Left renal cortex interstitium (tissue), 4 donors: Measurements from ENCODE around the gene SUPT16H. TPM values are rescaled to one million over a fixed set of nuclear protein-coding genes. Genes with fewer than 3 reads are reported as not detected.
"Not testable (repeated sequence)": the region's sequence is repeated elsewhere in the genome, so short reads cannot be mapped to it uniquely, and the experiment has no call there.

ENCODE experiments used
- DNase-seq, 4 donors: peaks; one replicate each; pipeline ENCODE4 v3.0.0-alpha.2; 2013; ENCODE audit warnings: low read depth in 4 of 4, low spot score in 2 of 4, missing footprints in 1 of 4
- polyA plus RNA-seq, 4 donors: library from polyadenylated mRNA; unstranded; fragments of 120-200 nt; gene quantifications; one replicate each; pipeline ENCODE4 v1.2.1, GENCODE V29; 2013; ENCODE audit not compliant: insufficient read length in 4 of 4

Gene SUPT16H
- 100 to 1,000 TPM; 128 to 150 (median 139) TPM for polyA plus RNA-seq

DNA sequence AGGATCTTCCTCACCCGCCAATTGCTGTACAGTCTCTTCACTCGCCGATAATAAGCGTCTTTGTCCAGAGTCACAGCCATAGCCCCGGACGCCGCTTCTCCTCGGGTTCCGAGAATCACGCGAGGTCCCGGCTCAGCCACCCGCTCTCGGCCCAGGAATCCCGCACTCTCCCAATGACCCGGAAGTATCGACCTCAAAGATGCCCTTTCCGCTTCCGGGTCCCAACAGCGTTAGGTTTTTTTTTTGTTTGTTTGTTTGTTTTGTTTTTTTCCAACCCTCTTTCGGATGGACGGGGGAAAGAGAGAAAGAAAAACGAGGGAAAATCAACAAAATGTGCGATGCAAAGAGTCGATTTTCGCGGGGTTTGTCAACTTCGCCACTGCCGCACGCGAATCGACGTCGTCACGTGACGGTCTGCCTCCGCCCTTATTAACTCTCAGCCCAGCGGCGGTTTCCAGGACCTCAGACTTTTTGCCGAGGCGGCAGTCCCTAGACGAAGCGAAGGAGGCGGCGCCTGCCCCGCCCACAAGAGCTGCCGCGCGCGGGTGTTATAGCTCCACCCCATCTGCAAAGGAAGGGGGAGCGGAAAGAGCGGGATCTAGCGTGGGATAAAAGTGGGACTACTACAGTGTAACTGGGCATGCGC lies at the start of gene SUPT16H:
Gene SUPT16H (minus strand): TSS at position 172 of the 646 bp plus-strand sequence. CDS start 92 bp downstream, at position 80.
- peak; percentile 90 to 96 (median 93) for DNase-seq

DNA sequence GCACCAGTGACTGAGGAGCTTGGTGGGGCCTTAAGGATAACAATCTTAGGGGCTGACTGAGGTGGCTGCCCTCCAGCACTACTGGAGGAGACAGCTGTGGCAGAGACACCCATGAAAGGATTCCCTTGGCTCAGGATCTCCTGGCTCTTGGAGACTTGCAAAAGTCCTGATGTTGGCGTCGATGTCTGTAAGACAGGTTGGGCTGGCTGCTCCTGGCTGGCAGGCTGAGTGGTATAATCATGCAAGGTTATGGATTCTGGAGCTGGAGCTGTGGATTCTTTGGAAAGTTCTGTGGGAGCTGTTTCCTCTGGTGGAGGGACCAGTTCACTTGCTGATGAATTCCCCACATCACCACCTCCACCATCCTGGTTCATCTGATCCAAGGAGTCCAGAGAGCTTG lies 47.3 kb upstream of the SUPT16H start:
- no peak for DNase-seq

DNA sequence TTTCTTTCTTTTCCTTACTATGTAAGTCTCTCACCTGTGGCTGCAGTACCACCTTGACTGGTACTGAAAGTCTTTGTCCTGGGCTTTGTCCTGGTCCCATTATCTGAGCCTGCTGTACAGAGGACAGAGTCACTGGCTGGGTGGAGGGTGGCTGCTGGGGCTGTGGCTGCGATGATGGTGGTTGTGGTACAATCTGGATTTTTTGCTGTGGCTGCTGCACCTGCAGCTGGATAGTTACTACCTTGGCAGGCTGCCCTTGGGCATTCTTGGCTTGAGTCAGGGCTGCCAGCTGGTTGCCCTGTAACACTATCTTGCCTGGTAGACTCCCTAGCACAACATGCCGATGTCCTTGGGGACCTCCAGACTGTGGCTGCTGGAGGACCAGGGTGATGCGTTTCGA lies 45.1 kb upstream of the SUPT16H start:
- no peak for DNase-seq

DNA sequence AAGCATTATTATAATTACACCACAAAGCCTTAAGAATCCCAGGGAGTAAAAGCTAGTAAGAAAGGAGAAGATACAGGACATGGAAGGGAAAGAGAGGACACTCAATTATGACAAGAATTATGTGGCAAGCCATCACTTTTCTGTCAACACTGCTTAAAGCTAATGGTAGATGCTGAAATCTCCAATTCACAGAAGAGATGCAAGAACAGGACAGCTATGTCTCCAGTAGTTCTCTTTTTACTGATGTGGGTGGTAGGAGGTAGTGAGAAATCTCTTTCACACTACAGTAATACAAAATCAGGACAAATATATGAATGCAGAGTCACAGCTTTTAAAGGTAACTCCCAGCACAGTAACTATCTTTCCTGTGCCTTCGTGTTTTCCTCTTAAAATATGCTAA lies 42.9 kb upstream of the SUPT16H start:
- no peak for DNase-seq

DNA sequence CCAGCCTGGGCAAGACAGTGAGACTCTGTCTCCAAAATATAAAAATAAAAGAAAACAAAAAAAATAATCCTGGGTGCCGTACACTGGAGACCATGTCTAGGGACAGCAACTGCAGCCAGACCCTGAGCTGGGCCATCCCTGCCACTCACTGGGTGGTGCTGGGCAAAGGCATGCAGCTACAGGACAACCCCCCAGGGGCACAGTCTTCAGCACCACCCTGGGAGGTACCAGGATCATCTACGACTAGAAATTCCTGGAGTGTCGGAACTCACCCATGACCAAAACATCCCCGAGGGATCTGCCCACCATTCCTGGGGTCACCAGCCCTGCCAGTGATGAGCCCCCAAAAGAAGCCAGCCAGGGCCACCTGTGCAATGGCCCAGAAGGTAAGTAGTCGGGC lies 35.7 kb upstream of the SUPT16H start:
- DNase-seq: no peak

DNA sequence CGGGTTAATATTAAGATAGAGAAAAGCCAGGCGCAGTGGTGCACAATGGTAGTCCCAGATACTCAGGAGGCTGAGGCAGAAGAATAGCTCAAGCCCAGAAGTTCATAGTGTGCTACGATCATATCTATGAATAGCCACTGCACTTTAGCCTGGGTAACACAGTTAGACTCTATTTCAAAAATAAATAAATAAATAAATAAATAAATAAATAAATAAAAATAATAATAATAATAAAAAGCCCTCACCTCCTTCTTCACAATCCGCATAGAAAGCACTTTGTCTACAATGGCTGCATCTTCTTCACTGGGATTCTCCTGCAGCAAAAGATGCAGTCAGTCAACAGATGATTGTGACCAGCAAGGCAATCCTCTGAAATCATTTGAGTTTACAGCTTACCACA lies 31.5 kb upstream of the SUPT16H start:
- DNase-seq: no peak

DNA sequence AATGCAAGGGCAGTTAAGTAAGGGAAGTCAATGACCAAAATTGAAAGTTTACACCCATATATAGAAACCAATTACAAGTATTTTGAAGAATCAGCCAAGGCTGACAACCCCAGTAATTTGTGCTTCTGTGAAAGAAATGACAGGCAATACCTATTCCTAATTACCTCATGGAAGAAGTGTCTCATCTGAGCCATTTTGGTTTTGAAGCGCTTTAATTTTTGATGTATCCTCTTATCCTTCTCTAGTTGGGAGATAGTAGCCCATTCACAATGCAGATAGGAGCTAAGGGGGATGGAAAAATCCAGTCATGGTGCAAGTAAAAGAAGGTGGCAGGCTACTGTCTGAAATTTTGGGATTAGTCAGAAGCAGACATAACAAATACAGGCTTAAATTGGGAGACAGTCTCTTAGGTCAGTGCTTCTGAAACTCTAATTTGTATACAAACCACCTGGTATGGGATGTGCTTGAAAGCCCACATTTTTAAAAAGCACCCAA lies 30.4 kb upstream of the SUPT16H start:
- DNase-seq: no peak

DNA sequence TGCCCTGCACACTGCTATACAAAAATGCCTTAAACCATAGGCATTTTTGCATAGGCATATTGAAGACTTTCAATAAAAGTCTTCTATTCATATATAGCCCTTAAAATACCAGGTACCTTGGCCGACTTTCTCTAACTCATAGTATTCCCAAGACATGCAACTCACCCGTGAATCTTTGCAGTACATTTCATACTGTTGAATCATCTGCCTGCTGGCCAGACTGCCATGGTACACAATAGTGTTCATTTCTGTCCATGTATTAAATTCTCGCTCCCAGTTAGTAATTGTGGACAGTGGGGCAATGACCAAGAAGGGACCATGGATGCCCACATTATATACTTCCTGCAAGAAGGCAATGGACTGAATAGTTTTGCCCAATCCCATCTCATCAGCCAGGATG lies 24.3 kb upstream of the SUPT16H start:
- DNase-seq: no peak

DNA sequence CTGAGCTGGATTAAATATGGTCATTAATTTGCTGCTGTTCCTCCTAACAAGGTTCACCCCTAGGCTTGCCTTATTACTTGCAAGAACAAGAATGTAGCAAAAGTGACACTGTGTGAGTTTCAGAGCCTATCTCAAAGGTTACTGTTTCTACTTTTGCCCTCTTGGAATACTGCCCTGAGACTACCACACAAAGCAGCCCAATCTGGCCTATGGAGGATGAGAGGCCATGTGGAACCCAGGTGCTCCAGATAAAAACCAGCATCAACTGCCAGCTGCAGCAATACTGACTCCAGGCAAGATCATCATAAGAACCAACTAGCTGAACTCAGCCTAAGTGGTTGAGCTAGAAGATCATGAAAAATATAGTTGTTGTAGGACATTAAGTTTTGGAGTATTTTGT lies 22.4 kb upstream of the SUPT16H start:
- no peak for DNase-seq

DNA sequence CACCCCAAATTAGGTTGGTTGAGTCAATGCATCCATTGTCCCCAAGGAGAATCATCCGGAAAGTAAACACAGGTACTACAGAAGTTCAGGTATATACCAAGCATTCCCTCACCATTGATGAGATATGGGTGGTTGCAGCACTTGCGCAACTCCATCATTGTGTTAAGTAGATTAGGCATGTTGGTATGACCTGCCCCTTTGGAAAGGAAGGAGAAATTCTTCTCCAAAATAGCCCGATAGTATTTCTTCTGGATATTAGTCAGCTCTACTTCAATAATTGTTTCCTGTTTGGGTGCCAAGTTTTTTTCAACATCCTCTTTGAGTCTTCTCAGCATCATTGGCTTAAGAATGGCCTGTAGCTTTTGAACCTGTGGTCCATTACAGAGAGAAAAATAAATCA lies 21.3 kb upstream of the SUPT16H start:
- no peak for DNase-seq

DNA sequence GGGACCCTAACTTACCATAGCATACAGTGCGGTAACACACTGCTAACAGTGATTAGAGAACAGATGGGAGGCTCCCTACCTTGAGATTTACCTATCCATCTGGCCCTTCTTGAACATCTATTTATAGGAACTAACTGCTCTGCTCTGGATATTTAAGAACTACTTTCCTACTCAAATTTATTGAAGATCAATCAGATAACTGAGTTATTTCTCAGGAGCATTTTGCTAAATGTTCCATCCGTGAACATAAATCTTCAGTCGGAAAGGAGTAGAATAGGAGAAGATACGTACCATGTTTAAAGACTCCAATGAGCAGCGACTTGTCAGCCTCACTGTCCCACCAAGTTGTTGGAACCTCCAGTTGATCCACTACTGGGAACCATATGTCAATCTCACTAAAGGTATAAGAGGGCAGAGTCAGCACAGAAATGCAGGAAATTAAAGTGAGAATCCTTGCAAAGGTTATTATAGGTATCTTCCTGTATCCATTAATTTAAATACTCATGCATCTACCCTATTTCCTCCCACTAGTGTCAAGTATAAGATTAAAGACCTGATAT lies 15.6 kb upstream of the SUPT16H start:
- DNase-seq: no peak

DNA sequence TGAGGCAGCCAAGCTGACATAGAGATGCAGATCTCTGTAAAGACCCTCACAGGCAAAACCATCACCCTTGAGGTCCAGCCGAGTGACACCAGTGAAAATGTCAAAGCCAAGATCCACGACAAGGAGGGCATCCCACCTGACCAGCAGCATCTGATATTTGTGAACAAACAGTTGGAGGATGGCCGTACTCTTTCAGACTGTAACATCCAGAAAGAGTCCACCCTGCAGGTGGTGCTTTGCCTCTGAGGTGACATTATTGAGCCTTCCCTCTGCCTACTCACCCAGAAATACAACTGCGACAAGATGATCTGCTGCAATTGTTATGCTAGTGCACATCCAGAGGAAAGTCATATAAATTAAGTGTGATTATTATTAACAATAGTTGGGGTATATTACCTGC lies 15.1 kb upstream of the SUPT16H start:
- DNase-seq: no peak

DNA sequence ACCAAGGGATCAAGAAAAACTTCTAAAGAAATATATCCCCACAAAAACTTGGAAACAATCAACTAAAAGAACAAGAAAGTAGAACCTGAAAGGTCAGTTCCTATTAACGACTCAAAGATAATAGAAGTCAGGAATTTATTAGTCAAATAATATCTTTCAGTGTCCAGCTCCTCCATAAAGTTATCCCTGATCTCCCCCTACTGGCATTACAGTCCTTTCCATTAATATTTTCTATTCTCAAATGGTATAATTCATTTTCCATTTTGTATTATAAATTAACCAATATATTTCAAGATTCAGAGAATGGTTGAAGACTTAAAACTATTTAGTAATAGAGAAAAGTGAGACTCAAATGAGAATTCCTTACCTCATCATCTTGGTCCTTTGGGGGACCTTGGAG lies 11.6 kb upstream of the SUPT16H start:
- DNase-seq: no peak

DNA sequence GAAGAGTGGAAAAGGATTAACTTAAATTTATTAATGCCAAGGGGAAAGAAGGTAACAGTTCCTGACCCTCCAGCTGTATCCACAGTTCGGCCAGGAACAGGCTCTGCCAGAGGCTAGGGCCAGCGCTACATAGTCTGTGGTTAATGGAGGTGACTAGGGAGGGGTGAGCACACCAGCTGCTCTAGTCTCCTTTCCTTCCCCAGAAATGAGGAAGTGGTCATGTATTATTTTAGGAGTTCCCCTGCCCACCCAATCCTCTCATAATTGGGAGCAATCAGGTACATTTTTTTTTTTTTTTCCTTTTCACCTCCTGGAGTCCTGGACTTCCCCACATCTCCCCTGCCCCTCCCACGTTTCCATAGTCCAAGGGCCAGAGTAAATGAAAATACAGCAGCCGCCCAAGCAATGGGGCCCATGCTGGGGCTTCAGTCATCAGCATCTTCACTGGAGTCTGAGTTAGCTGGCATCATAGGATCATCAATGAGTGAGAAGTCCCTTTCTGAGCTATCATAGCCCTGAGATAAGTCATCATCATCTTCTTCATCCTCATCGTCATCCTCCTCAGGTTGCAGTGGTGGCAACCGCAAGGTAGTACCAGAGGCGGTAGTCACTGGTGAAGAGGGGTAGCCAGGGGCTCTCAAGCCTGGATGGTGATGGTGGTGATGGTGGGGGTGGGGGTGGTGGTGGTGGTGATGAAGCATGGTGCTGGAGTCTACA lies 1.5 kb upstream of the SUPT16H start:
- DNase-seq: no peak

DNA sequence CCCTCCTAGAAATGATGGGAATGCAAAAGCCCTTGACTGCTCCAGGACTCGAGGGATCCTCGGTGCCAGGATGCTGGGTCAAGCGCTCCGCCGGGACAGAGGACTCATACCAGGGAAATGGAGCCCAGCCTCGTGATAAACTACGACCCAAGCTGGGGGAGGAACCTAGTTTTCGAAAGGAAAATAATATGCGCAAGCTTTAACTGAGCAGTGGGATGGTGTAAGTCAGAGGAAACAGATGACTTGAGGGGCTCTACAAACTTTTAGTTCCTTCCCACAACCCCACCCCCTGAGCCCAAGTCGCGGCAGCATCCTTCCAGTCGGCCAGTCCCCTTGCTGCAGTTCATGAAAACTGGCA lies 654 bp upstream of the SUPT16H start:
- DNase-seq: no peak

DNA sequence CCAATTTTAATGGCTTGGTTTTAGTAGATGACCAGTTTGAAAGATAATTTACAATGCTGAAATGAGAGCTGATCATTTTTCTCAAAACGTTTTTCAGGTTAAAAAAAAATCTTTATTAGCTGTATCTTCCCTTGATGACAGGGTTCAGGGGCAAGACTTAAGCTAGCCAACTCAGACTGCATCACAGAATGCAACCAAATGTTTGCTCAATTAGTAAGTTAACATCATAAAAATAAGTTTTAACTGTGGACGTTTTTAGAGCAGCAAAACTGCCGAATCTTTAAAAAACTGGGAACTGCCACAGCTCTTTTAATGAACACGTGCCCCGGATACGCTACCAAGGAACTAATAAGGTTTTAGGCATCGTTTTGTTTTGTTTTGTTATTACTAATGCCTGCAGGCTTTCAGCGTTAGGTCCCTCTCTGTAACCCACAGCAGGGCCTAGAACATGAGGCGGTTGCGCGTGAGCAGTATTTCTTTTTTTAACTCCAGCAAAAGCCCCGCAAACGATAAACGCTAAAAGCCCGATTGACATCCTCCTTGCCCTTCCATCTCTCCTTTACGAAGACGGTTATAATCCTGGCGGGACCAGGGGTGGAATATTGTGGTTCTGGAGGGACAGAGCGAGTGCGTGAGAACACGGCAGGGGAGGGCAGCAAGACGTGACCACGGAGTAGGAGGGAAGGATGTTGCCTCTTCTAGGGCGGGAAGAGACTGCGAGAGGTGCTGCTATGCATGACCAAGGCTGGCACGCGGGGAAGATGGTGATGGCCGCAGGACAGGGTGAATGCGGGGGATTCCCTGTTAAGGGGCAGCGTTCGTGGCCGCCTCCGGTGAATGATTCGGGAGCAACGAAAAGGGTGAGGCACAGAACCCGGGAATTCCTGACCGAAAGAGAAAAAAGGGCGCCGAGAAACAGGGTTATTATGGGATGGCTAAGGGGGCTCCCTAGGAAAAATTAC lies 652 bp downstream of the SUPT16H start:
- DNase-seq: peak; percentile 13 to 29 (median 24)

DNA sequence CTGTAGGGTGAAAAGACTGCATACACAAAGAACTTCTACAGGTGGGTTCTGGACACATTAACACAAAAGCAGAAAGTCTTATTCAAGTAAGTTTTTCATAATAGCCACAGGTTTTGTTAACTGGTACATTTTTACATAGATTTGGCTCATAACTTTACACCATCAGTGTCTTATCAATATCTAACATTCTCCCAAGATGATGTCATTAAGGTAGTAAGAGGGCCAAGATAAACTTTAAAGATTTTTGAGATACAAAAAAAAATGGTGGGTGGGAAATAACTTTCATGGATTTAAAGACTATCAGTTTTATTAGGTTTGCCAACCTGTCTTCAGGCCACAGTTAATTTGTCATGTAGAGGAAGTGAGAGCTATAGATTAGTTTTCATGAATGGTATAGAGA lies 1.7 kb downstream of the SUPT16H start:
- no peak for DNase-seq

DNA sequence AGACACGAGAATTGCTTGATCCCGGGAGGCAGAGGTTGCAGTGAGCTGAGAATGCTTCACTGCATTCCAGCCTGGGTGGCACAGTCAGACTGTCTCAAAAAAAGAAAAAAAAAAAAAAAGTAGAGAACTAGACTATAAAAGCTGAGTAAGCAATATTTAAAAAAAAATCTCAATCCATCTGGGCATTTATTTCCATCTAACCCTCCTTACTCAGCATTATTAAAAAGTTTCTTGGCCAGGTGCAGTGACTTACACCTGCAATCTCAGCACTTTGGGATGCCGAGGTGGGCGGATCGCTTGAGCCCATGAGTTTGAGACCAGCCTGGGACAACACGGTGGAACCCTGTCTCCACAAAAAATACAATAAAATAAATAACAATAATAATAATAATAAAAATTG lies 4.5 kb downstream of the SUPT16H start:
- DNase-seq: no peak

DNA sequence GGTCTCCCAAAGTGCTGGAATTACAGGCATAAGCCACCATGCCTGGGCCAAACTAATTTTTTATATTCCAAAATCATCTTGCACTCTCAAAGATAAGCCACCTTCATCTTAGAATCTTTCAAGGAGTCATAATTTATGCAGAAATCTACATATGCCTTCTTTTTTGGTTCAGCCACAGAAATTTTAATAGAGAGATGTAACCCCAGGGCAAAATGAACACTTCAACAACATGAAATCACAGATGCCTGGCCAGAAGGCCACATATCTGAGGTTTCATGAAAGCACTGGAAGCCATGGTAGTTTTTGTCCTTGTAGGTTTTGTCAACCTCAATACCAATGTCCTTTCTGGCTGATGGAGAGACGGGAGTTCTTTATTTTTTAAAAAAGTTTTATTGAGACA lies 9.8 kb downstream of the SUPT16H start:
- DNase-seq: no peak

DNA sequence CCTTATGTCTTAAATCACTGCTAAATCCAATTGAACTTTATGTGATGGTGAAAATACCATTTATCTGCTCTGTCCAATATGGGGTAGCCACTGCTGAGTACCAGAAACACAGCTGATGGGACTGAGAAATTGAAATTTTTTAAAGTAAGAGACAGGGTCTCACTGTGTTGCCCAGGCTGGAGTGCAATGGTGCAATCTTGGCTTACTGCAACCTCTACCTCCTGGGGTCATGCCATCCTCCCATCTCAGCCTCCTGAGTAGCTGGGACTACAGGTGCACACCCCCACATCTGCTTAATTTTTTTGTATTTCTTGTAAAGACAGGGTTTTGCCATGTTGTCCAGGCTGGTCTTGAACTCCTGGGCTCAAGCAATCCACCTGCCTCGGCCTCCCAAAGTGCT lies 11.0 kb downstream of the SUPT16H start:
- DNase-seq: not testable (repeated sequence)
